D341Med (cell line): ENCODE measurements around the gene PCK2.
A peak's percentile ranks its signal among the peaks of the same experiment; 100 is the strongest.
"Not testable (repeated sequence)": the region's sequence is repeated elsewhere in the genome, so short reads cannot be mapped to it uniquely, and the experiment has no call there.

Source experiments
- DNase-seq: peaks from one replicate; pipeline ENCODE4 v3.0.0; 2012; ENCODE audit warnings: low spot score

Gene PCK2

GRCh38 chr14:24093901-24094840, at the start of gene PCK2:
TSS of gene PCK2 (plus strand) at chr14:24094311. CDS start at chr14:24094406, 95 bp downstream.
- peak; percentile 96 for DNase-seq

DNA sequence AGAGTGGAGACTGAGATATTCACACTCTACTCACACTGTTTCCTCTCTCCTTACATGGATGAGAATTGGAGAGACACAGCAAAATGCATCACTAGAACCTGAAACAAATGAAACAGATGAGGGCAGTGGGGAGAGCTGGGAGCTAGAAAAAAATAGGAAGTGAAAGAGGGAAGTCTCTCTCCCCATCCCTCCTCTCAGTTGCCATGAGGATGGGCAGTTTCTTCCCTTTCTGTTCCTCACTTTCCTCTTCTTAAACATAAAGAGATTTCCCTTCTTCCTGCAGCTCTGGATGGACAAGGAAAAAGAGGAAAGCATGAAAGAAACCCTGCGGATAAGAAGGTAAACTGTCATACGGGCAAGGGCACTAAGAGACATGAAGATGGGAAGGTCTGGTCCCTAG, 45.1 kb upstream of the PCK2 start:
- DNase-seq: not testable (repeated sequence)

DNA sequence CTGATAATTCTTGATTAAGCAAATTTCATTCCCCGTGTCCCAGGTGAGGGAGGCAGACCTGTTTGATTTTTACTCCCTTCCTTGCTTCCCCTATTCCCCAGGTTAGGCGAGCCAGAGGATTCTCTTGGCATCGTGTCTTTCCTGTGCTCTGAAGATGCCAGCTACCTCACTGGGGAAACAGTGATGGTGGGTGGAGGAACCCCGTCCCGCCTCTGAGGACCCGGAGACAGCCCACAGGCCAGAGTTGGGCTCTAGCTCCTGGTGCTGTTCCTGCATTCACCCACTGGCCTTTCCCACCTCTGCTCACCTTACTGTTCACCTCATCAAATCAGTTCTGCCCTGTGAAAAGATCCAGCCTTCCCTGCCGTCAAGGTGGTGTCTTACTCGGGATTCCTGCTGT, 43.4 kb upstream of the PCK2 start:
- DNase-seq: not testable (repeated sequence)

DNA sequence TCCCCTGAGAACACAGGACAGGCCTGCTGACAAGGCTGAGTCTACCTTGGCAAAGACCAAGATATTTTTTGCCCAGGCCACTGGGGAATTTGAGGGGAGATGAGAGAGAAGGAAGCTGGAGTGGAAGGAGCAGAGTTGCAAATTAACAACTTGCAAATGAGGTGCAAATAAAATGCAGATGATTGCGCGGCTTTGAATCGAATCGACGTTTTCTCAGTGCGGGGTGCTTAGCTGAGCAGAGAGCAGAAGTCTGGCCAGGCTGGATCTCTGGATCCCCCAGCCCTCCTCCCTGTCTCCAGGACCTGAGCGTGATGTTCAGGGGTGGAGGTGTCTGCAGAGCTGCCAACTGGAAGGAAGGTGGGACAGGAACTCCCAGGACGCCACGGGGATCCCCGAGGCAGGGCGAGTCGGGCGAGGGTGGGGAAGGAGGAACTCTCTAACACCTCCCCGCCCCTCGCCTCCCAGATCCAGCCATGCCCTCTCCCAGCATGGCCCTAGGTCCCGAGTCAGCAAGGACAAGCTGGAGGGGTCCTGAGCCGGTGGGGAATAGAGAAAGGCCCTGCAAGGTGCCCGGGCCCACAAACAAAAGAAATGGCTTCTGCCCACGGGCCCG, 42.8 kb upstream of the PCK2 start:
- no peak for DNase-seq

GRCh38 chr14:24051789-24052655, 42.1 kb upstream of the PCK2 start, which contains the start of gene CARMIL3:
TSS of gene CARMIL3 (plus strand) at chr14:24052009. CDS start at chr14:24052154, 145 bp downstream.
- DNase-seq: peak; percentile 97

DNA sequence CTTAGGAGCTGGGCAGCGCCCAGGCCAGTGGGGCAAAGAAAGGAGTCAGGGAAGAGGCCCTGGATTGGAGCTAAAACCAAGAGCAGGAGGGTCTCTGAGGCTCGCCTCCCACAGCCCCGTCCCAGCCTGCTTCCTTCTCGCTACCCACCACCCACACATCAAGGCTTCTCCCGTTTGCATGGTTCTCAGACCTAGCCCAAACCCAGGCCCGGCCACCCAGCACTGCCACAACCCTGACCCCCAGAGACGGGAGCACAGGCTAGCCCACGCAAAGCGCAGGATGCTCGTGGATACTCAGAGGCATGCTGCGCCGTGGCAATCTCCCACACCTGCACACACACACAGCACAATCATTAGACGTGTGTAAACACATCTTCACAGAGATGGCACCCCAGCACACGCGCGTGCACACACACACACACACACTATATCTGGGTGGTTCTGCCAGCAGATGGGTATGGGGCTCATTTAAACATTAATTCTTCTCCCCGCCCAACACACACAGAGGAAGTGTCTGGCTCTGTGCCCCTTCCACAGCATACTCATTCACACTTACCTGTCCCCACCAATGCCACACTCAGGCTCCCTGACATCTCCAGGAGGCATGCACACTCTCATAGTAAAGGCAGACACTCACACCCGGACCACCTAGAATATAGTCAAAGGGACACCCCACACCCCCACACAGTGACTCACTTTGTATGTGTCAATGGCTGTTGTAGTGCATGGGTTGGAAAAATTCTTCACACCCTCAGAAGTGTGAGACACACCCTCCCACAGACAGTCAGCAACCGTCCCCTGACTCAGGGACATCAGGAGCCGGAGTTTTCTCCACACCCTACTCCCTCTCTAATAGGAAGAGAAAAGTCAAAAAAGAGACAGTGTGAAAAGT, 41.2 kb upstream of the PCK2 start:
- no peak for DNase-seq

DNA sequence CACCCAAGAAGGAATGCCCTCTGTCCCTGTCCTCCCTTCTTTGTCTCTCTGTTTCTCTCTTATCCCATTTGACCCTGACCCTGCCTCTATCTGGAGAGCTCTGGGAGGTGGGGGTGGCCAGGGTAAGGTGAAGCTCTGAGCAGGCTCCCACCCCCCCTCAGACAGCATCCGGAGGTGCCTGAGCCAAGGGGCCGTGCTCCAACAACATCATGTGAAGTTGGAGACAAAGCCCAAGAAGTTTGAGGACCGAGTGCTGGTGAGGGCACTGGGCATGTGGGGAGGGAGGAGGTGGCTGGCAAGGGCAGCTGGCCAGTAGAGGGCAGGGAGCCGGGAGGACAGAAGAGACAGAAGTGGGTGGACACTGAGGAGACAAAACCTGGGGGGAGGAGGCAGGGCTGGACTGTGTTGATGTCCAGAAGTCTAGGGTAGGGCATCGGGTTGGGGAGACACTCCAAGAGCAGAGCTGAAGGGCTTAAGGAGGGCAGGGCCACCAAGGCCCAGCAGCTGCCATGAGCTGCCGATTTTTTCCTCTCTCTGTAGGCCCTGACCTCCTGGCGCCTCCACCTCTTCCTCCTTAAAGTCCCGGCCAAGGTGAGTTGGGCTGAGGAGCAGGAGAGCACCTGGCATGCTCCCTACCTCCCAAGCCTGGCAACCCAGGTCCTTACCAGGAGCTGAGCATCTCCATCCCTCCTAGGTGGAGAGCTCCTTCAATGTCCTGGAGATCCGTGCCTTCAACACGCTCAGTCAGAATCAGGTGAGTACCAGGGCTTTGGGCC, 40.4 kb upstream of the PCK2 start:
- DNase-seq: peak; percentile 8

DNA sequence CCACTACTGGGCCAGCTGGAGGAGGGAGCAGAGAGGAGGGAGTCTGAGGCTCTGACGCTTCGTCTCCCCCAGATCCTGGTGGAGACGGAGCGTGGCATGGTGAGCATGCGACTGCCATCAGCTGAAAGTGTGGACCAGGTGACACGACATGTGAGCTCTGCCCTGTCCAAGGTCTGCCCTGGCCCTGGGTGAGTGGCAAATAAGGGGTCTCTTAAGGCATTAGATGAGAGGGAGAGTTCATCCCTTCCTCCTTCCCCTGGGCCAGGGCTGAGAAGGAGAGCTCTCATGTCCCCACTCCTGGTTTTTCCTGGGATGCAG, 39.8 kb upstream of the PCK2 start:
- no peak for DNase-seq

DNA sequence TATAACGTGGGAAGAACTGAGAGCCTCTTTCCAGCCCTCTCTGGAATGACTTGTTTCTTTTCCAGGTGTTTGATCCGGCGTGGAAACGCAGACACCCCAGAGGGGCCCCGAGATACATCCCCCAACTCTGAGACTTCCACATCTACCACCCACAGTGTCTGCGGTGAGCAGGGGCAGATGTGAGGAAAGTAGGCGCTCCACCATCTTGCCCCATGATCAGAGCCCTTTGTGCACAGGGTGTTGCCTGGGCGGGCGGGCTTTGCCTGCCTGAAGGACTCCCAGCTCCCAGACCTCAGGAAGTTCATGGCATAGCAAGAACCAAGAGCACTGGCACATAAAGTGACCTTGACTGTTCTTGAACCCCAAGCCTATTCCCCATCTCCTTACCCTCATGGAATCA, 39.5 kb upstream of the PCK2 start:
- no peak for DNase-seq

DNA sequence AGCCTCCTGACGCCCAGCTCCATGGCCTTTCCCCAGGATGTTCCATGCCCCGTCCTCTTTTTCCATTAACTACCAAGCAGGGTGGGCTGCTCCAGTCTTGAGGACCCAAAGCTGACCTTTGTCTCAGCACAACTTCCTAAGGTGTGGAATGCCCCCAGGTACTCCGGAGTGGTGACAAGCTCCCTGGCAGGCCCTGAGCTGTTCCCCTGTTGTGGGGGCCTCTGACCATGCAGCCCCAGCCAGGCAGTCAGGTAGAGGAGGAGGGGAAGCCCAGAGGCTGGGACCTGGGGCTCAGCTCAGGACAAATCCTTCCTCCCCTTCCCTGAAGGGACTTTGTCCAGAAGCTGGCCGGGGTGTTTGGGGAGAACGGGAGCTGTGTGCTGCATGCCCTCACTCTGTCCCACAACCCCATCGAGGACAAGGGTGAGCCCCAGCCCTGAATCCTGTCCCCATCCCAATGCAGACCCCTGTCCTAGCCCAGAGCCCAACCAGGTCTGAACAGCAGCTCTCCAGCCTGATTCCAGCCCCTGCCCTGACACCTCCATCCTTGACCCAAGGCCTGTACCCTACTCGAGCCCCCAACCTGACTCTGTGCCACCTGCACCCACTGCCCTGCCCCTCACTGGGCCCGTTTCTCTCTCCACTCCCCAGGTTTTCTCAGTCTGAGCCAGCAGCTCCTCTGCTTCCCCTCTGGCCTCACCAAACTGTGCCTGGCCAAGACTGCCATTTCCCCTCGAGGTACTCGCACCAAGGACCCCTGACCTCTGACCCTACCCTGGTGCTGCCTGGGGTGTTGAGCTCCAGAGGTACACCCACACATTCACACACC, 37.9 kb upstream of the PCK2 start:
- DNase-seq: peak; percentile 15

- peak; percentile 16 for DNase-seq
These were observed 37.3 kb upstream of the PCK2 start for GRCh38 chr14:24056800-24057184.

DNA sequence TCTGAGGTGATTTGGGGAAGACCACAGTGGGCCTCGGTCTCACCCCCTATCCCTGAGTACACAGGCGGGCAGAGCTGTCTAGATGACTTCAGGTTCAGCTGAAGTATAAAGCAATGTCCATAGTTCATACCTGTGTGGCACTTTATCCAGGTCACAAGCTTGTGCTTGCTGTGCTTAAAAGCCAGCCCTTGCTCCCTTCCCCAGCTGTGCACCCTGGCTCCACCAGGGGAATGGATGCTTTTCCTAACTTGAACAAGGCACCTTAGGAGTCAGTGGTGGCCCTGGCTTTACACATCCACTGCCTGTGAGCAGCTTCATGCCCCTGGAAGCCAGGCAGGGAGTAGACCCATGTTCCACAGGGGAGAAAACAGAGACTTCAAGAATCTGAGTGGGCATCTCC, 36.8 kb upstream of the PCK2 start:
- DNase-seq: peak; percentile 9

DNA sequence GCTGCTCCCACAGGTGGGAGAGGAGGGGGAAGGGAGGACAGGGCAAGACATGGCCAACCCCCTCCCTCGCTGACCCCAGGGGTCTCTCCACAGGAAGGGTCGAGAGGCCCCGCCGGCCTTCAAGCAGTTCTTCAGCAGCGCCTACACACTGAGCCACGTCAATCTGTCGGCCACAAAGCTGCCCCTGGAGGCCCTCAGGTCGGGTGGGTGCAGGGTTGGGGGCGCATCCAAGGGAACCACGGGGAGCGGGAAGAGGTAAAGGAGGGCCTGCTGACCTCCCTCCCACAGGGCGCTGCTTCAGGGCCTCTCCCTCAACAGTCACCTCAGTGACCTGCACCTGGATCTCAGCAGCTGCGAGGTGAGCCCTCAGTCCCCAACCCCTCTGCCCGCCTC, 36.2 kb upstream of the PCK2 start:
- DNase-seq: no peak

- DNase-seq: peak; percentile 85
These were observed 35.7 kb upstream of the PCK2 start for GRCh38 chr14:24058260-24058950.

GRCh38 chr14:24058951-24059475, 35.1 kb upstream of the PCK2 start:
- peak; percentile 38 for DNase-seq

- no peak for DNase-seq
These were observed 34.2 kb upstream of the PCK2 start for GRCh38 chr14:24059841-24060388.

DNA sequence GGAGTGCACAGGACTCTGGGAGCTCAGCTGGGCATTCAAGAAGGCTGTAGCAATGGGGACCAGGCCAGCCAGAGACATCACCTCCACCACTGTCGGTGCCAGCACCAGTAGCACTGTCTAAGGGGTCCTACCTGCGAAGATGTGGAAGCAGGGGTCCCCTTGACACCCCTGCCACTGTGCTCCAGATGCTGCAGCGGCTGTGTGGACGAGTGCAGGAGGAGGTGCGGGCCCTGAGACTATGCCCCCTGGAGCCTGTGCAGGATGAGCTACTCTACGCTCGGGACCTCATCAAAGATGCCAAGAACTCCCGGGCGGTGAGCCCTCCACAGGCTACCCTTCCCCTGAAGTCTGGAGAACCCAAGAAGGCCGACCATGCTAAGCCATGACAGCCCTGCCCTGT, 33.7 kb upstream of the PCK2 start:
- no peak for DNase-seq
